GM19452 (cell line): ENCODE data around the gene ZSWIM7.
"Not testable (repeated sequence)": the region's sequence is repeated elsewhere in the genome, so short reads cannot be mapped to it uniquely, and the experiment has no call there.

Experiments
- ATAC-seq: cut with Tn5 transposase; IDR thresholded peaks from one replicate; pipeline ENCODE4 v1.9.1; 2021; ENCODE audit not compliant: unreplicated experiment

ZSWIM7 gene

GRCh38 chr17:15999974-16000827, 697 bp upstream of the ZSWIM7 start:
- ATAC-seq: no peak

GRCh38 chr17:15998031-15998562, 1.4 kb downstream of the ZSWIM7 start:
- ATAC-seq: no peak

GRCh38 chr17:15996322-15996721, 3.2 kb downstream of the ZSWIM7 start:
- no peak for ATAC-seq

- ATAC-seq: no peak
Observed at GRCh38 chr17:15981646-15982580, 17.6 kb downstream of the ZSWIM7 start.

GRCh38 chr17:15981208-15981607, 18.3 kb downstream of the ZSWIM7 start:
- peak; percentile 89 for ATAC-seq

- ATAC-seq: not testable (repeated sequence)
Observed at GRCh38 chr17:15979013-15979412, 20.5 kb downstream of the ZSWIM7 start.

- ATAC-seq: no peak
Observed at GRCh38 chr17:15978606-15979005, 20.9 kb downstream of the ZSWIM7 start.

- no peak for ATAC-seq
Observed at GRCh38 chr17:15977894-15978293, 21.6 kb downstream of the ZSWIM7 start.

GRCh38 chr17:15973834-15974233, 25.7 kb downstream of the ZSWIM7 start:
- no peak for ATAC-seq

GRCh38 chr17:15973016-15973415, 26.5 kb downstream of the ZSWIM7 start:
- ATAC-seq: no peak

GRCh38 chr17:15972497-15972951, 27.0 kb downstream of the ZSWIM7 start:
- ATAC-seq: no peak

- ATAC-seq: no peak
Observed at GRCh38 chr17:15971882-15972281, 27.6 kb downstream of the ZSWIM7 start.

GRCh38 chr17:15971098-15971678, 28.3 kb downstream of the ZSWIM7 start:
- no peak for ATAC-seq

- ATAC-seq: no peak
Observed at GRCh38 chr17:15970500-15970899, 29.0 kb downstream of the ZSWIM7 start.

GRCh38 chr17:15969463-15969862, 30.0 kb downstream of the ZSWIM7 start:
- ATAC-seq: no peak

- ATAC-seq: no peak
Observed at GRCh38 chr17:15967706-15968399, 31.7 kb downstream of the ZSWIM7 start.

- ATAC-seq: no peak
Observed at GRCh38 chr17:15966879-15967248, 32.6 kb downstream of the ZSWIM7 start.

- ATAC-seq: no peak
Observed at GRCh38 chr17:15966183-15966878, 33.2 kb downstream of the ZSWIM7 start.

- no peak for ATAC-seq
Observed at GRCh38 chr17:15965528-15965927, 34.0 kb downstream of the ZSWIM7 start.

GRCh38 chr17:15963670-15964110, 35.8 kb downstream of the ZSWIM7 start:
- no peak for ATAC-seq
